HG02798 (cell line): ENCODE results near the gene PKNOX1.
"Not testable (repeated sequence)": the region's sequence is repeated elsewhere in the genome, so short reads cannot be mapped to it uniquely, and the experiment has no call there.

Experiments used
- ATAC-seq: cut with Tn5 transposase; IDR thresholded peaks from one replicate; pipeline ENCODE4 v1.9.1; 2021; ENCODE audit warnings: mild to moderate bottlenecking; ENCODE audit not compliant: unreplicated experiment, poor library complexity

PKNOX1 gene

GRCh38 chr21:42973991-42974831, at the start of gene PKNOX1:
PKNOX1 (plus strand) TSS chr21:42974562; CDS start chr21:43004382, 29,820 bp downstream.
- ATAC-seq, result peak; percentile 85

GRCh38 chr21:42925114-42925926, 49.0 kb upstream of the PKNOX1 start, which contains the start of gene ERVH48-1:
ERVH48-1 (minus strand) TSS chr21:42925630; CDS start chr21:42919006, 6,624 bp downstream.
- no peak for ATAC-seq

GRCh38 chr21:42927474-42928200, 46.7 kb upstream of the PKNOX1 start:
- ATAC-seq, result not testable (repeated sequence)

GRCh38 chr21:42929969-42930368, 44.4 kb upstream of the PKNOX1 start:
- no peak for ATAC-seq

- no peak for ATAC-seq
Observed at GRCh38 chr21:42931560-42932235, 42.7 kb upstream of the PKNOX1 start.

- not testable (repeated sequence) for ATAC-seq
Observed at GRCh38 chr21:42932378-42933136, 41.8 kb upstream of the PKNOX1 start.

- not testable (repeated sequence) for ATAC-seq
Observed at GRCh38 chr21:42933137-42933970, 41.0 kb upstream of the PKNOX1 start.

- not testable (repeated sequence) for ATAC-seq
Observed at GRCh38 chr21:42933973-42934372, 40.4 kb upstream of the PKNOX1 start.

- not testable (repeated sequence) for ATAC-seq
Observed at GRCh38 chr21:42936360-42936759, 38.0 kb upstream of the PKNOX1 start.

- ATAC-seq, result not testable (repeated sequence)
Observed at GRCh38 chr21:42937034-42937940, 37.1 kb upstream of the PKNOX1 start.

- ATAC-seq, result no peak
Observed at GRCh38 chr21:42937960-42938605, 36.3 kb upstream of the PKNOX1 start.

- not testable (repeated sequence) for ATAC-seq
Observed at GRCh38 chr21:42938606-42938995, 35.8 kb upstream of the PKNOX1 start.

- ATAC-seq, result no peak
Observed at GRCh38 chr21:42939582-42940413, 34.6 kb upstream of the PKNOX1 start.

- ATAC-seq, result no peak
Observed at GRCh38 chr21:42941696-42942085, 32.7 kb upstream of the PKNOX1 start.

- ATAC-seq, result no peak
Observed at GRCh38 chr21:42942244-42942643, 32.1 kb upstream of the PKNOX1 start.
